CD4-positive, alpha-beta T cell treated with Interleukin-6 at 100 ng/mL for 8 hours (primary cell): Measurements from ENCODE around the gene PLOD3.

ENCODE experiments used
- DNase-seq: peaks from one replicate; pipeline ENCODE4 v3.0.0-alpha.2; 2020; ENCODE audit warnings: mixed read lengths, low spot score

PLOD3 gene

GRCh38 chr7:101239191-101239950 lies 22.0 kb upstream of the PLOD3 start:
- DNase-seq: no peak

GRCh38 chr7:101238226-101239182 lies 21.1 kb upstream of the PLOD3 start:
- no peak for DNase-seq

- no peak for DNase-seq
Observed at GRCh38 chr7:101237206-101238067, 20.1 kb upstream of the PLOD3 start, which contains the start of gene CLDN15. TSS of gene CLDN15 (minus strand) at chr7:101237802. CDS start at chr7:101237581, 221 bp downstream.

DNA sequence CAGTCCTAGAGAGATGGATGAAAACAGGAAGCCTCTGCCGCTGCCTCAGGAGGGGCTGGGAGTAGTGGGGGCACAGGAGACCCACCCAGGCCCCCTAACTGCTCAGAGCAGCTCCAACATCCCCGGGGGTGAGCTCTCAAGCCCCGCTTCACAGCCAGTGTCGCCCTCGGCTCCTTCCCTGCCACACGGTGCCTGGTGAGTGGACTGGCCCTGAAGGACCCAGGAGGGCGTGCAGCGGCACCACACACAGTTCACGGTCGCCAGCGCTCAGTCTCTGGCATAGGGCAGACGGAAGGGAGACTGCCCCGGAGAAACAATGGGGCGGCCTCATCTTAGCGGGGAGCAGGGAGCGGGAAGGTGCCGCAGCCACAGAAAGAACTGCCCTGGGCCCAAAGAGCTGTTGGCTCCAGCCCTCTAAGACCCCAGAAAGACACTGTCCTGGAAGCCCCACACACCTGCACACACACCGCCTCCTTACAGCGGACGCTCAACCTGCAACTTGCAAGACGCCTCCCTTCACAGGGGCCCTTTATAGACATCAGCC lies 19.0 kb upstream of the PLOD3 start:
- no peak for DNase-seq

DNA sequence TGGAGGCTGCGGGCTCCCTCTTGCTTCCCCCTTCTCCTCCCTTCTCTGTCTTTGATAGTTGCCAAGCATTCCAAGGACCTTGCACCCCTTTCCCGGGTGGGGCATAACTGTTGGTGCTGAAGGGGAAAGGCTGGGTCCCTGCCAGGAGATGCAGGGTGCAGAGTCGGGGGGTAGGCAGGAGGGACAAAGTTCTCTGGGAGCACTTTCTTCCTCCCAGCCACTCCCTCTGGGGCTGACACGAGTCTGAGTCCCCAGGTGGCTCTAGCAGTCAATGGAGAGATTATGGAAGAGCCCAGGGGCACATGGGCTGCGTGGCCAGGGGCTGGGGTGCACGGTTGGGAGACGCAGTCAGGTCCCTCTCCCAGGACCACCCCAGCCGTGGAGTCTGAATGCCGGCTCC lies 18.1 kb upstream of the PLOD3 start:
- no peak for DNase-seq

- DNase-seq: no peak
Observed at GRCh38 chr7:101235050-101235449, 17.7 kb upstream of the PLOD3 start.

DNA sequence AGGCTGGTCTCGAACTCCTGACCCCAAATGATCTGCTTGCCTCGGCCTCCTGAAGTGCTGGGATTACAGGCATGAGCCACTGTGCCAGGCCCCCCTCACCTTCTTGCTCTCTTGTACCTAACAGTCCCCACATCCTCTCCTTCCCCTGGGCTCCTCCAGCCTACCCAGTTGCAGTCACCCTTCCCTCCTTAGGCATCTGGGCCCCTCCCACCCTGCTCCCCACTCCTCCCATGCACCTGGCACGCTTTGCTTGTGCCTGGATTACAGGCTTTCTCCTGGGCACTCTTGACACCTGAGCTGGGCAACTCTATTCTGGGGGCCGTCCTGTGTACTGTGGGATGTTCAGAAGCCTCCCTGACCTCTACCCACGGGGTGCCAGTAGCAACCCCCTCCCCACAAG lies 17.3 kb upstream of the PLOD3 start:
- no peak for DNase-seq

DNA sequence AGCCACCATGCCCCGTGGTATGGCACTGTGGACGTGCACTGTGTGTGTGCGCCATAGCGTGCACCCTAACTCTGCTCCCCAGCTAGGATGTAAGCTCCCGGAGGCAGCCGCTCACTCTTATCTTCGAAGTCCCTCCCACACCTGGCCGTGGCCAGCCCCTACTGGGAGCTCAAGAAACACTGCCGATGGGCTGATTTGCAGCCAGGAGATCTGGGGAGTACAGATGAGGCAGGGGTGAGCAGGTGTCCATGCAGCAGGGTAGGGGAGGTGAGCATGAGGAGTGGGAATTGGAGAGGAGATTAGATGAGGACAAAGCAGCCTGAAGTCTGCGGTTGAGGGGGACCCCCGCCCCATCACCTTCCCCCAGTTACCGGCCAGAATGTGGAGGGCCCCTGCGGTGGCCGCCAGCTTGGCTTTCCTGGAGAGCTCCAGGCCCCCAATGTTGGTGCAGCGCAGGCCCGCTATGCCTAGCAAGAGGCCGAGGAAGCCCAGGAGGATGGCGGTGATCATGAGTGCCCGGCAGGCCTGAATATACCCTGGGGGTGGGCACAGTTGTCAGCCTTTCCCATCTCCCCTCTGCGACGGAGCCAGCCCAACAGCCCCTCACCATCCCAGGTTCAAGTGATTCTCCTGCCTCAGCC lies 16.6 kb upstream of the PLOD3 start:
- no peak for DNase-seq

- no peak for DNase-seq
Observed at GRCh38 chr7:101232141-101232850, 14.9 kb upstream of the PLOD3 start.

DNA sequence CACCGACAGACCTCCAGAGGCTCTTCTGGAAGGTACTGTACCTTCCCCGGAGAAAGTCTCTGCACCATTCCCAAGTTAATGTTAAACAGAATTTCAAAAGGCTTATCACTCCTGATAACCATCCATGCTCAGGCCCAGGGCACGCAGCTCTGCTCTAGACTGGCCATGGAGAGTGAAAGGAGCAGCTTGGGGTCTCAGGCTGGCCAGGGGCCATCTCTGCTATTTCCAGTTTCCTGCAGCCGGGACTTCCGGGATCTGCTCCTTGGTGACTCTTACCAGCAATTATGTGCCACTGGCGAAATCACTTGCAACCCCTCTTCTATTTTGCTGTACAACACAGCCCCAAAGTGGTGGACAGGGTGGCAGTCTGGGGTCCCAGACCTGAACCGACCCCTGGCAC lies 14.3 kb upstream of the PLOD3 start:
- no peak for DNase-seq

- no peak for DNase-seq
Observed at GRCh38 chr7:101226721-101227120, 9.3 kb upstream of the PLOD3 start.

GRCh38 chr7:101225650-101226049 lies 8.3 kb upstream of the PLOD3 start:
- DNase-seq: no peak

DNA sequence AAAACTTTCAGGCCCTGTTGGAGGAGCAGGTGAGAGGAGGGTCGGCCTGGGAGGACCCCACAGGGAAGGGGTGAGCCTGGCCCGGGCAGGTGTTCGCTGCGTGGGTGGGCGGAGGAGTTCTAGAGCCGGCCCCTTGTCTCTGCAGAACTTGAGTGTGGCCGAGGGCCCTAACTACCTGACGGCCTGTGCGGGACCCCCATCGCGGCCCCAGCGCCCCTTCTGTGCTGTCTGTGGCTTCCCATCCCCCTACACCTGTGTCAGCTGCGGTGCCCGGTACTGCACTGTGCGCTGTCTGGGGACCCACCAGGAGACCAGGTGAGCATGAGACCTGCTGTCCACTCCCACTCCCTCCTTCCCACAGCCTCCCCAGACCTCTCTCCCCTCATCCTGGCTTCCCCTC lies 6.1 kb upstream of the PLOD3 start:
- no peak for DNase-seq

DNA sequence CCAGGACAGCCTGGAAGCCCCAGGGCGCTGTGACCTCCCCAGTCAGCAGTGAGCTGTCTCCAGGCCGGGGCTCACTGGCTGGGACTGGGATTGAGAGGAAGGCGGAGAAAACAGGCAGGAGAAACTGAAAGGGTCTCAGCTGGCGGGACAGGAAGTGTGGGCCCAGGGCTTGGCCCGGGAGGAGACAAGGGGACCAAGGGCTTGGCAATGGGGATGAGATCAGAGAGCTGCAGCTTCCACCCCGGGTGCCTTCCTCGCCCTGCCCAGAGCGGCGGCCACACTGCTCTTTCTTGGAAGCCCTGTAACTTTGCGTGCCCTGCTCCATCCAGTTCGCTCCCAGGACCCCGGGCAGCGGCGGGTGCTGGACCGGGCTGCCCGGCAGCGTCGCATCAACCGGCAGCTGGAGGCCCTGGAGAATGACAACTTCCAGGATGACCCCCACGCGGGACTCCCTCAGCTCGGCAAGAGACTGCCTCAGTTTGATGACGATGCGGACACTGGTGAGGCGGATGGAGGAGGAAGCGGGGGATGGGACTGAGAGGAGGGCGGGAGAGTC lies 5.0 kb upstream of the PLOD3 start:
- no peak for DNase-seq

- DNase-seq: no peak
Observed at GRCh38 chr7:101220295-101220694, 2.9 kb upstream of the PLOD3 start.

DNA sequence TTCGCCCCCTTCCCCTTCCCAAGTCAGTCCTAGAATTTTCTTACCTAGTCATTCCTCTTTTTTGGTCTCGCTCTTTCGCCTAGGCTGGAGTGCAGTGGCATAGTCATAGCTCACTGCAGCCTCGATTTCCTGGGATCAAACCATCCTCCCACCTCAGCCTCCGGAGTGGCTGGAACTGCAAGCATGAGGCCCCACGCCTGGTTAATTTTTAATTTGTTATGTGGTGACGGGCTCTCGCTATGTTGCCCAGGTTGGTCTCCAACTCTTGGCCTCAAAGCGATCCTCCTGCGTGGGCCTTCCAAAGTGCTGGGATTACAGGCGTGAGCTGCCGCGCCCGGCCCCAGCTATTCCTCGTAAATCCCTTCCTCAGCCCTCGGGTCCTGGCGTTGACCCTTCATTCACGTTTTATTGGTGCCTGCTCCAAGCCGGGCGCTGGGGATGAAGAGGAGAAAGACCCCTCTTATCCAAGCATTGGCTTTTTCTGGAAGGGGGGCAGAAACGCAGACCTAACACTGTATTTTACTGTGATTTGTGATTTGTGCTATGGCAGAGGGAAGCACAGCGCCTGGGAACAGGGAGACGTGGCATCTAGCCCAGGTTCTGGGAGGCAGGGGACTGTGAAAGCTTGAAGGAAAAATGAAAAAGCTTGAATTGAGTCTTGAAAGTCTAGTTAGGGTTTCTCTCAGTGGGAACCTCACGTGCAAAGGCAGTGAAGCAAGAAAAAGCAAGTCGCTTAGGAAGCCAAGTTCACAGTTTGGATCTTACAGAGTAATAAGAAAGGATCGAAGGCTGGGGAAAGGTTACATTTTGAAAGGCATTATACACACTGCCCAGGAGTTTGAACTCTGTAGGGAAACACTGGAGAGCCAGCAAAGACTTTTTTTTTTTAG lies 1.1 kb upstream of the PLOD3 start:
- DNase-seq: no peak

- no peak for DNase-seq
Observed at GRCh38 chr7:101216860-101217387, 457 bp downstream of the PLOD3 start.

- no peak for DNase-seq
Observed at GRCh38 chr7:101216001-101216859, 1.2 kb downstream of the PLOD3 start.
